H54 (cell line): ENCODE results near the gene C1QTNF8.

Experiments used
- DNase-seq: peaks from one replicate; pipeline ENCODE4 v3.0.0; 2011; ENCODE audit warnings: low spot score, mixed read lengths; ENCODE audit not compliant: insufficient read length
- FAIRE-seq: peaks from 3 replicates; lab custom pipeline; 2011; peaks lifted over from hg19 to GRCh38; lab: Jason Lieb, UNC
- POLR2A ChIP-seq: IDR thresholded peaks from 2 replicates; pipeline ENCODE4 v1.6.1; 2011; ENCODE audit warnings: low read depth, mild to moderate bottlenecking, low read length

C1QTNF8 gene

GRCh38 chr16:1133810-1134520 is 37.9 kb upstream of the C1QTNF8 start:
- DNase-seq (no peak), FAIRE-seq (no peak)
- no peak for TF ChIP-seq POLR2A

GRCh38 chr16:1133271-1133670 is 37.2 kb upstream of the C1QTNF8 start:
- TF ChIP-seq POLR2A, result no peak
- DNase-seq (no peak), FAIRE-seq (no peak)

- no peak for TF ChIP-seq POLR2A
- DNase-seq, result no peak
- FAIRE-seq, result no peak
Observed at GRCh38 chr16:1132431-1132830, 36.4 kb upstream of the C1QTNF8 start.

- FAIRE-seq (no peak), DNase-seq (no peak)
- no peak for TF ChIP-seq POLR2A
Observed at GRCh38 chr16:1131378-1131994, 35.4 kb upstream of the C1QTNF8 start.

- TF ChIP-seq POLR2A, result no peak
- FAIRE-seq (no peak), DNase-seq (no peak)
Observed at GRCh38 chr16:1130382-1130781, 34.3 kb upstream of the C1QTNF8 start.

- FAIRE-seq (no peak), DNase-seq (no peak)
- TF ChIP-seq POLR2A, result no peak
Observed at GRCh38 chr16:1129106-1129960, 33.3 kb upstream of the C1QTNF8 start.

- no peak for FAIRE-seq
Observed at GRCh38 chr16:1127971-1128715, 32.1 kb upstream of the C1QTNF8 start.

GRCh38 chr16:1127101-1127500 is 31.1 kb upstream of the C1QTNF8 start:
- DNase-seq (no peak), FAIRE-seq (no peak)
- TF ChIP-seq POLR2A, result no peak

More at GRCh38 chr16:1127971-1128715, 32.1 kb upstream of the C1QTNF8 start:
- DNase-seq, result no peak
- no peak for TF ChIP-seq POLR2A

- DNase-seq (no peak), FAIRE-seq (no peak)
- TF ChIP-seq POLR2A, result no peak
Observed at GRCh38 chr16:1126586-1126985, 30.5 kb upstream of the C1QTNF8 start.

GRCh38 chr16:1126044-1126443 is 30.0 kb upstream of the C1QTNF8 start:
- no peak for DNase-seq
- no peak for TF ChIP-seq POLR2A
- no peak for FAIRE-seq

- no peak for FAIRE-seq
- TF ChIP-seq POLR2A, result no peak
- DNase-seq, result peak; percentile 61
Observed at GRCh38 chr16:1125471-1125870, 29.4 kb upstream of the C1QTNF8 start.

GRCh38 chr16:1124795-1125194 is 28.8 kb upstream of the C1QTNF8 start:
- DNase-seq, result no peak
- no peak for FAIRE-seq
- TF ChIP-seq POLR2A, result no peak

GRCh38 chr16:1124291-1124690 is 28.2 kb upstream of the C1QTNF8 start:
- FAIRE-seq (no peak), DNase-seq (no peak)
- TF ChIP-seq POLR2A, result no peak
